Duodenal mucosa (tissue), 2 donors: ENCODE measurements around the gene LAMA4.

Experiments
- H3K27ac ChIP-seq: one replicate; pipeline ENCODE4 v1.7.0; 2013; ENCODE audit warnings: low read depth, low read length
- H3K27me3 ChIP-seq, 2 donors: one replicate each; pipeline ENCODE4 v1.7.0; 2013; ENCODE audit warnings: low read length in 2 of 2, control low read depth in 1 of 2; ENCODE audit not compliant: insufficient read depth in 2 of 2, control insufficient read depth in 1 of 2
- H3K36me3 ChIP-seq, 2 donors: one replicate each; pipeline ENCODE4 v1.7.0; 2013; ENCODE audit warnings: low read length in 2 of 2, control low read depth in 1 of 2; ENCODE audit not compliant: insufficient read depth in 2 of 2, control insufficient read depth in 1 of 2
- H3K4me1 ChIP-seq, 2 donors: one replicate each; pipeline ENCODE4 v1.7.0; 2013; ENCODE audit warnings: low read length in 2 of 2, control low read depth in 1 of 2; ENCODE audit not compliant: insufficient read depth in 2 of 2, control insufficient read depth in 1 of 2
- H3K4me3 ChIP-seq, 2 donors: one replicate each; pipeline ENCODE4 v1.7.0; 2013; ENCODE audit warnings: low read length in 2 of 2, low read depth in 1 of 2
- H3K9ac ChIP-seq, 2 donors: one replicate each; pipeline ENCODE4 v1.7.0; 2013; ENCODE audit warnings: low read length in 2 of 2, low read depth in 1 of 2
- H3K9me3 ChIP-seq, 2 donors: one replicate each; pipeline ENCODE4 v1.7.0; 2013; ENCODE audit warnings: low read length in 2 of 2, control low read depth in 1 of 2; ENCODE audit not compliant: control insufficient read depth in 1 of 2

Gene LAMA4

DNA sequence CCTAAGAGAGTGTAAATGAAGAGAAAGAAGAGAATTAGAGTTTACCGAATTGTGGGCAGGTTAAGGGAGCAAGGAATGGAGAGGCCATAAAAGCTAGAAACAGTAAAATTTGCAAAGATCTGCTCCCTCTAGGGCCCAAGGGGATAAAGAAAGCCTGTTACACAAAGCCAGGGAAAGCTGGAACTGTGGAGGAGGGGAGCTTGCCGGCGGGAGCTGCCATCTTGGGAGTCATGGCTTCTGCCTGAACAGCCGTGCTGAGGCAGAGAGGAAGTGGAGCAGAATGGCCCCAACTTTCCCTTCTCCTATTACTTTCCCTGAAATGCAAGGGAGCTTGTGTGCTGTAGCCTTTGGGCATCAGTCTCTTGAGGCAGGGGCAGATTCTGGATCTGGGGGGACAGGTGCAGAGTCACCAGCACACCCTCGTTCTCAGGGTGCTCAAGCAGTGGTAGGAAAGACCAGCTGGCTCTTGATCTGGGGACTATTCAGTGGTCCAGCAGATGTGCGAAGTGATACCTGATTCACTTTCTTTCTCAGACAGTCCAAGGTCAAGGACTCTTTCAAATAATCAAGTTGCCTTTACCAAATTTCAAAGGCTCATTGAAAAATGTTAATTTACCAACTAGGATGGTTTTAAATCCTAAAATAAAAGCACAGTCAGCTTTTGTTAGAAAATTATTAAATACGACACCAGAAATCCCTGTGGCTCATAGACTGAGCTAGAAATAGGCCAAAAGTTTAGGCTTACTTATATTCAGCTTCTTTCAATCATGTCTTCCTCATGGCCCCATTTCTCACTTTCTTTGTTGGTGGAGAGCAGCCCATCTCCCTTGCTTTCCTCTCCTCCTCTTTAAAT lies 25.7 kb downstream of the LAMA4 start:
- Histone ChIP-seq H3K9ac (no peak overlapping the region), H3K9me3 (no peaks in the 10 kb centered on the region), H3K27ac (no peak overlapping the region), H3K4me1 (peaks cover 3 to 6% of the 10 kb centered on the region in 2 donors), H3K4me3 (no peak overlapping the region), H3K27me3 (no peaks in the 10 kb centered on the region), H3K36me3 (no peaks in the 10 kb centered on the region)

DNA sequence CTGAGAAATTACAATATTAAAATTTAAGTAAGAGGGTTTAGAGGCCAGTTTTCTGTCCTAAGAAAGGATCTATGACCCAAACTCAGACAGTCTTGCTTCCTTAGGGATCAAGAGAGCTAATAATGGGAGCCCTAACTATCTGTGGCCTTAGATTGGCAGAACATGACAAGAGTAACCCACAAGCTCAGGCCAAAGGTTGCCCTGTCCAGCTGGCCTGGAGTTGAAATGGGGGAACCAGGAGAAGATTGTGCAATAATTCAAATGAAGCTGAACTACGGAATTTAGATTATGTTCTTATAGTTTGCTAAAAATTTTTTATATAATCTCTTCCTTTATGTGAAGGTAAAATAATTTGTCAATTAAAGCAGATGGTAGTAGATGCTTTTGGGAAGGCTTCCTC lies 26.4 kb downstream of the LAMA4 start:
- no peaks in the 10 kb centered on the region for H3K36me3 ChIP-seq
- H3K27me3 ChIP-seq: no peaks in the 10 kb centered on the region
- H3K9me3 ChIP-seq: no peaks in the 10 kb centered on the region
- H3K9ac ChIP-seq: no peak overlapping the region
- H3K4me3 ChIP-seq: no peak overlapping the region
- H3K4me1 ChIP-seq: peaks cover 0 to 2% of the 10 kb centered on the region in 2 donors
- H3K27ac ChIP-seq: no peak overlapping the region

DNA sequence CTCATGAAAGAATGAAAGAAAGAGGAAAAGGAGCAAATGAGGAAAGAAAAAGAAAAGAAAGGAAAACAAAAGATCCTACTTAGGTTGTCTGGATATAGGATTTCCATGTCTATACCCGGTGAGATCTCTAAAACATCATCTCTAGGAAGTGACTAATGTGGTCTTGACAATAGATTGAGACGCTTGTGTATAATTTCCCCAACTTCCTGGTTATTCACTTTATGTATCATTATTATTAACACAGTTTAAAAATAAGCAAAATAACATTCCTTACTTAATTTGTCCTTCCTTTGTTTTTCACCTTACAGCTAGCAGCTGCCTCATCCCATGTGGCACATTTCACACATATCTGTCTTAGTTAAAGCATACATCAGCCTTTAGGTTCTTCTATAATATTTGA lies 27.0 kb downstream of the LAMA4 start:
- H3K4me3 ChIP-seq: no peak overlapping the region
- no peaks in the 10 kb centered on the region for H3K36me3 ChIP-seq
- H3K27ac ChIP-seq: no peak overlapping the region
- no peaks in the 10 kb centered on the region for H3K27me3 ChIP-seq
- no peaks in the 10 kb centered on the region for H3K9me3 ChIP-seq
- no peak overlapping the region for H3K9ac ChIP-seq
- peaks cover 0 to 2% of the 10 kb centered on the region in 2 donors for H3K4me1 ChIP-seq

DNA sequence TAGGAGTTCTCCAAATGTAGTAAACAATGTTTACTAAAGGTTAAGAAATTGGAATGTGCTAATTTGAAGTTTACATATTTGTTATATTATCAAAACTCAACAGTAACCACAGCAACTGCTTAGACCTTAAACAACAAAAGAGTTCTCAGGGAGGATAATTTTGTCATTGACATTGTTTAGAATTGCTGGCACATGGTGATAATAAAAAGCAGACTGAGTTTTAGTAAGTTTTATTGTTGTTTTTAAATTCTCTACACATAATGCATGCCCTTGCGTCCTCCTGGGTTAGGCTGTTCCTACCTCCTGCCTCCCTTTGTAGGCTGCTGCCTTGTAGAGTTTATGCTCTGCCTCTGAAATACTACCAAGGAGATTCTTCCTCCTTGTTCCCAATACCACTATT lies 28.7 kb downstream of the LAMA4 start:
- Histone ChIP-seq H3K27me3 (no peaks in the 10 kb centered on the region), H3K9me3 (no peaks in the 10 kb centered on the region), H3K27ac (no peak overlapping the region), H3K4me1 (peaks cover 0 to 2% of the 10 kb centered on the region in 2 donors), H3K4me3 (no peak overlapping the region), H3K9ac (no peak overlapping the region), H3K36me3 (no peaks in the 10 kb centered on the region)

DNA sequence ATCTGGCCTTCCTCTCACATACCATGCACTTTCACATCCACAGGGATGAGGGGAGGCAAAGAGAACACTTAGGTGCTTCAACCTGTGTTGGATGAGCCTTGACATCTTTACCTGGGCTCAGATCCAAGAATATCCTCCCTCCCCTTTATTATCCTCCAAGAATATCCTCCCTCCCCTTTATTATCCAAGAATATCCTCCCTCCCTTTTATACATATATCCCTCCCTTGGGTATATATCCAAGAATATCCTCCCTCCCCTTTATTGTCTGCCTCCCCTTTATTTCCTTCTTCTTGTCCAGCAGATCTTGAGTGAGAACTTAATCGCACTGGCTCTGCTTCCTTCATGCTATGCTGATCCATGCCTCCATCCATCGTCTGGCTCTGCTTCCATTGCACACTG lies 30.3 kb downstream of the LAMA4 start:
- peak overlapping the region; percentile 55 for H3K27ac ChIP-seq

DNA sequence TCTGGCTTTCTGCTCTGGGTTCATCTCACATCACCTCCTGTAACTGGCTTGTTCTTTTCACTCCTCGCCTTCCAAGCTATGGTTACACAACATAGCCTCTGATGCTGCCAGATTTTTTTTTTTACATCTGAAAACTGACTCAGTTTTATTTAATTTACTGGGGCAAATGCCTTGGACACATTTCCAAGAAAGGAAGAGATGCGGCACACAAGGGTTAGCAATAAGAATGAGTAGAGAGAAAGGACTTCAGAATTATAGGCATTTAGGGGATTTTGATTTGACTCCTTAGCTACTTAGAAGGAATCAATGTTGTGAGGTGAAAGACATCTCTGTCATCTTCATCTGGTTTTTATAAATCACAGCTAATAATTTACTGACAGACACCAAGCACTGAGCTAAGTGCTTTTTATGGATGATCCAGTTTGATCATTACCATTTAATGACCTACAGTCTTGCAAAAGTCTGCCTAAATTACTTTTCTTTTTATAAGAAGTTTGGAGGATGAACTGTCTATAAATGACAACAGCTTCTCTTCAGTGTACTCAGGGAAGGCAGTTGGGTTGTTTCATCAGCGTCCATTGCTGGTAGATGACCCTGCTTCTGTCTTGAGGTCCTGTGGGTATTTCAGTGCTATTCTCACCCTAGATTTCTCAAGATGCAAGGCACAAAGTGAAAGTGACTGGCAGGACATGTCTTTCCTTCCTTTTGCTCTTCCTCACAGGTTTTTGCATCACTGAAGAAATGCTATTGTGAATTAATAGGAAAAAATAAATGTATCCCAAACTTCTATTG lies 31.1 kb downstream of the LAMA4 start:
- Histone ChIP-seq H3K27me3 (no peaks in the 10 kb centered on the region), H3K36me3 (no peaks in the 10 kb centered on the region), H3K9ac (no peak overlapping the region), H3K4me3 (no peak overlapping the region), H3K9me3 (no peaks in the 10 kb centered on the region), H3K27ac (peak overlapping the region; percentile 55), H3K4me1 (peaks cover 0 to under 1% of the 10 kb centered on the region in 2 donors)

More for the DNA sequence above, 30.3 kb downstream of the LAMA4 start:
- H3K9me3 ChIP-seq: no peaks in the 10 kb centered on the region
- peaks cover 0 to 2% of the 10 kb centered on the region in 2 donors for H3K4me1 ChIP-seq
- no peak overlapping the region for H3K9ac ChIP-seq
- H3K36me3 ChIP-seq: no peaks in the 10 kb centered on the region
- H3K4me3 ChIP-seq: no peak overlapping the region
- no peaks in the 10 kb centered on the region for H3K27me3 ChIP-seq

DNA sequence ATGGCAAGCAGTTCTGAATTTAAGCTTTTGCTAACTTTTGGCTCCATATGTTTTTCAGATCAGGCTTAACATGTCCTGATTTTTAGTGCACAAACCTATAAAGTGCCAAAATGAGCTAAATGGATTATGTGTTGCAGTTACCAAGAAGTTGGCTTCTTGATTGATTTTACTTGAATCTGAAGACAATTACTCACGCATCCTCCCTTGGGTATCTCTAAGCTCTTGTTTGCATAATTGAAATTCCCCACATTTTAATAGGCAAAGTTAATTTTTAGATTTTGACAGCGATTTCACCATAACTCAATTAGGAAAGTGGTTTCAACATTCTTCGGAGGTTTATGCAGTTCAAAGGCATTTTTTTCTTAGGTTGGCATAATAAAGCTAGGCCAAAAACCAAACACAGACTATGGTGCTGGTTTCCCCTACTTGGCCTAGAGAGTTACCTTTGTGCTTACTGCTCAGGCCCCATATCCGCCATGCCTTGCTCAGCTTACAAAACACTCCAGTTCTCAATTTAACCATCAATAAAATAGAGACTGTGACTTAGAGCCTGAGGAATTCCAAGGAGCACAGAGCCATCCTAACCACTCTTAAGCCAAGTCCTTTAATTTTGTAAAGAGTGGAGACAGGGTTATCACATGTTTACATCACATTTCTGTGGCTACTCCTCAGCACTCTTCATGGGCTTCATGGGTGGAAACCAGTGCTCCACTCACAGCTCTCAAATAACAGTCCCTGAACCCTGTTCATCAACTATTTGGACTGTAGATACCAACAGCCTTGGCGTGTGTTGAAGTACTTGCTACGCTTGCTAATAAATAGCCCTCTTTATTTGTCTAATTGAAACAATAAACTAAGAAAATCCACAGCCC lies 32.1 kb downstream of the LAMA4 start:
- Histone ChIP-seq H3K4me1 (no peaks in the 10 kb centered on the region), H3K36me3 (no peaks in the 10 kb centered on the region), H3K9ac (no peak overlapping the region), H3K27me3 (no peaks in the 10 kb centered on the region), H3K9me3 (no peaks in the 10 kb centered on the region), H3K4me3 (no peak overlapping the region), H3K27ac (no peak overlapping the region)

DNA sequence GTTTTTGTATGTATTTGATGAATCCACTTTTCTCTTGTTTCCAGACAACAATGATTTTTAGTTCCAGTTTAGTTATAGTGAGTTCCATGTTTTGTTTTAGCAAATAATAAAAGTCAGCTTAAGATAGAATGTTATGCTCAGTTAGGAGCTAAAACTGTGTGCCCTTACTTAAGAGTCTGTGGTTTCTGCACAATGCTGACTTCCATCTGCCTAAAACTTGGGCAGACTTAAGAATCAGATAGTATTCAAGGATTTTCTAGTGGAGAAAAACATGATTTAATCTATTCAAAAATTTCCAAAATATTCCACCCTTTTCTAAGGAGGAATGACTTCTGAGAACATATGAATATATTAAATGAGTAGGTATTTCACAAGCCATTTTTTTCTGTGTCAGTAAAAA lies 32.8 kb downstream of the LAMA4 start:
- no peak overlapping the region for H3K27ac ChIP-seq
- H3K4me1 ChIP-seq: no peaks in the 10 kb centered on the region

DNA sequence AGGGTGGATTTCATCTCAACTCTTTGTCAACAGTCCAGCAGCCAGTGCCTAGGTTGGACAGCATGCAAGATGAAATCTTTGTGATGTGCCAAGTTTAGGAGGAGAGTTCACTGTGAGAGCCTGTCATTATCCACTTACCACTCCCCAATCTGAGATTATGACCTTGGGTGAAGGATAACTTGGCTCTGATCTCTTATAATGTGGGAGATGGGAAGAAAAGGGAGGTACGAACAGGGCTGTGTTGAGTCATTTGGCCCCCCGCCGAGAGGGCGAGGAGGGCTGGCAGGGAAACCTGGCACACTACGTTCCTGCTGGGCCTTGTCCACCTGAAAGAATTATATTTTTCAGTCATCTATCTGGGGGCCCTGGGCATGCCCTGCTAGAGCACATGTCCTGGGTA lies 35.8 kb downstream of the LAMA4 start:
- H3K36me3 ChIP-seq: no peaks in the 10 kb centered on the region
- no peaks in the 10 kb centered on the region for H3K9me3 ChIP-seq
- H3K4me1 ChIP-seq: no peaks in the 10 kb centered on the region
- H3K4me3 ChIP-seq: no peak overlapping the region
- no peak overlapping the region for H3K9ac ChIP-seq
- no peak overlapping the region for H3K27ac ChIP-seq
- no peaks in the 10 kb centered on the region for H3K27me3 ChIP-seq

More for the DNA sequence above, 32.8 kb downstream of the LAMA4 start:
- Histone ChIP-seq H3K9me3 (no peaks in the 10 kb centered on the region), H3K9ac (no peak overlapping the region), H3K36me3 (no peaks in the 10 kb centered on the region), H3K4me3 (no peak overlapping the region), H3K27me3 (no peaks in the 10 kb centered on the region)
